Thoracic aorta (tissue), 2 donors: ENCODE results near the gene PI4KB. TPM values are rescaled to one million over a fixed set of nuclear protein-coding genes. Genes with fewer than 3 reads are reported as not detected.

Experiments used
- ATAC-seq: fragments of 150-250 bp; one replicate; pipeline ENCODE4 v1.8.0; 2017; ENCODE audit warnings: low read depth; ENCODE audit not compliant: insufficient number of reproducible peaks, low FRiP score
- DNase-seq: peaks from one replicate; pipeline ENCODE4 v3.0.0-alpha.2; 2020; ENCODE audit warnings: low spot score
- H3K27ac ChIP-seq, 2 donors: fragments of 200-600 bp; sonication (generic); 1 replicate in 1 of 2; 2 replicates in 1 of 2; pipeline ENCODE4 v1.5.1; 2016; ENCODE audit warnings: mild to moderate bottlenecking in 2 of 2, moderate library complexity in 2 of 2
- H3K27me3 ChIP-seq: fragments of 200-600 bp; sonication (generic); replicated peaks from 2 replicates; pipeline ENCODE4 v1.6.0; 2016; ENCODE audit warnings: mild to moderate bottlenecking; ENCODE audit not compliant: insufficient read depth
- H3K36me3 ChIP-seq: fragments of 200-600 bp; sonication (generic); one replicate; pipeline ENCODE4 v1.5.1; 2016
- H3K4me1 ChIP-seq, 2 donors: fragments of 200-600 bp; sonication (generic); 1 replicate in 1 of 2; 2 replicates in 1 of 2; pipeline versions ENCODE4 v1.5.1 to v1.6.0; 2016; ENCODE audit warnings: low read depth in 2 of 2, mild to moderate bottlenecking in 1 of 2; ENCODE audit not compliant: control insufficient read depth in 1 of 2
- H3K4me3 ChIP-seq: fragments of 200-600 bp; sonication (generic); 2 replicates; pipeline ENCODE4 v1.5.1; 2016; ENCODE audit warnings: mild to moderate bottlenecking
- H3K9me3 ChIP-seq: fragments of 200-600 bp; sonication (generic); 2 replicates; pipeline ENCODE4 v1.5.1; 2016
- total RNA-seq, 2 donors: library from RNA; depleted of rRNA; stranded (reverse); fragments of >200 nt; gene quantifications; one replicate each; pipeline versions ENCODE4 v1.1.0 to v1.2.3, GENCODE V29; 2016
- TF ChIP-seq, protein P1 (sequence below): fragments of 200-600 bp; sonication (generic); IDR thresholded peaks from one replicate; pipeline ENCODE4 v1.5.1; 2019; ENCODE audit warnings: antibody characterized with exemption

The PI4KB gene
- total RNA-seq, 2 donors from 2014 or later = 60.1 to 63.1 TPM

DNA sequence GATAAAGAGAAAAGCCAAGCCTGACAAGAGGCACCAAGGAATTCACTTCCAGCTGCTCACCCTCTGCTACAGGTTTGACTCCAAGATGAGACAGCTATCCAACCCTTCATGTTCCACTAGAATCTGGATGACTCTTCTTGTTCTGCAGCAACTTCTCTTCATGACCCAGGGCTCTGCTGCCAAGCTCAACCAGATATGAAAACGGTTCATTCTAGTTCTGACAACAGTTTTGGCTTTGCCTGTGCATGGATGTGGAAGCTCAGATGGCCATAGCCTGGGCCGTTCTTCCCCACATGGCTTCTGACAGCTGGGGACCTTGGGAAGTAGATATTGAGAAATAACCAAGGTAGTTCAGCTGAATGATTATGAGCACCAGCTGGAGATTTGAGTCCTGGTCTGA lies 13.7 kb downstream of the PI4KB start:
- peak overlapping the region; percentile 21 to 71 for H3K27ac ChIP-seq
- H3K27me3 ChIP-seq = no peaks in the 10 kb centered on the region
- no peak for DNase-seq
- H3K9me3 ChIP-seq = no peaks in the 10 kb centered on the region
- TF ChIP-seq, protein P1, sequence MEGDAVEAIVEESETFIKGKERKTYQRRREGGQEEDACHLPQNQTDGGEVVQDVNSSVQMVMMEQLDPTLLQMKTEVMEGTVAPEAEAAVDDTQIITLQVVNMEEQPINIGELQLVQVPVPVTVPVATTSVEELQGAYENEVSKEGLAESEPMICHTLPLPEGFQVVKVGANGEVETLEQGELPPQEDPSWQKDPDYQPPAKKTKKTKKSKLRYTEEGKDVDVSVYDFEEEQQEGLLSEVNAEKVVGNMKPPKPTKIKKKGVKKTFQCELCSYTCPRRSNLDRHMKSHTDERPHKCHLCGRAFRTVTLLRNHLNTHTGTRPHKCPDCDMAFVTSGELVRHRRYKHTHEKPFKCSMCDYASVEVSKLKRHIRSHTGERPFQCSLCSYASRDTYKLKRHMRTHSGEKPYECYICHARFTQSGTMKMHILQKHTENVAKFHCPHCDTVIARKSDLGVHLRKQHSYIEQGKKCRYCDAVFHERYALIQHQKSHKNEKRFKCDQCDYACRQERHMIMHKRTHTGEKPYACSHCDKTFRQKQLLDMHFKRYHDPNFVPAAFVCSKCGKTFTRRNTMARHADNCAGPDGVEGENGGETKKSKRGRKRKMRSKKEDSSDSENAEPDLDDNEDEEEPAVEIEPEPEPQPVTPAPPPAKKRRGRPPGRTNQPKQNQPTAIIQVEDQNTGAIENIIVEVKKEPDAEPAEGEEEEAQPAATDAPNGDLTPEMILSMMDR = no peak
- peaks cover 23 to 46% of the 10 kb centered on the region in 2 donors for H3K4me1 ChIP-seq
- peaks cover 28% of the 10 kb centered on the region for H3K36me3 ChIP-seq
- no peak overlapping the region for H3K4me3 ChIP-seq
- ATAC-seq = no peak

DNA sequence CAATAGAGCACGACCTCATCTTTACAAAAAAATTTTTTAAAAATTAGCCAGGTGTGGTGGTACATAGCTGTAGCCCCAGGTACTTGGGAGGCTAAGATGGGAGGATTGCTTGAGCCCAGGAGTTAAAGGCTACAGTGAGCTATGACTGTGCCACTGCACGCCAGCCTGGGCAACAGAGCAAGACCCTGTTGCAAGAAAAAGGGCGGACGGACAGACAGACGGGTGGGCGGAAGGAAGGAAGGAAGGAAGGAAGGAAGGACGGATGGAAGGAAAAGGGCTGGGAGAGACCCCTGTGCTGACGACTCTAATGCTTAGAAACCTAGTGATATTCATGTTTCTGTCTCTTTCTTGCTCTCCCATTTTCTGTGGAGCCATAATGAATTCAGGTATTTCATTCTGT lies 14.4 kb downstream of the PI4KB start:
- peaks cover 35% of the 10 kb centered on the region for H3K36me3 ChIP-seq
- H3K27me3 ChIP-seq = no peaks in the 10 kb centered on the region
- TF ChIP-seq, protein P1 = no peak
- peak overlapping the region; percentile 69 to 71 for H3K27ac ChIP-seq
- ATAC-seq (no peak), DNase-seq (no peak)
- H3K4me3 ChIP-seq = no peak overlapping the region
- no peaks in the 10 kb centered on the region for H3K9me3 ChIP-seq
- peaks cover 23 to 46% of the 10 kb centered on the region in 2 donors for H3K4me1 ChIP-seq

DNA sequence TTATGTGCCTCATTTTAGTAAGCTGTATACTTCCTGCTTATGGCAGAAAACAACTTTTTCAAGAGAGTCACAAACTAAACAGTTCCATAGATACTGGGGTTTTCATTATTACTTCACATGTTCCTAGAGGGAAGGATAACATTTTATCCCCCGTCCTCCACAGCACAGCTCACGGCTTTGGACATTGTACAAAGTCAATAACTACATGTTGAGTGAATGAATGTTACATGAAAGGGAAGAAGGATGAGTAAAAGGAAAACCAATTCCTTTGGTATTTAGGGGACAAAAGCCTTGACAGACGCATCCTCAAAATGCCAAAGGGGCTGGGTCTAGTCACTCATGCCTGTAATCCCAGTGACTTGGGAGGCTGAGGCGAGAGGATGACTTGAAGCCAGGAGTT lies 14.8 kb downstream of the PI4KB start:
- Histone ChIP-seq H3K4me3 (no peak overlapping the region), H3K27ac (peak overlapping the region; percentile 69 to 71), H3K36me3 (peaks cover 39% of the 10 kb centered on the region), H3K27me3 (no peaks in the 10 kb centered on the region), H3K4me1 (peaks cover 23 to 46% of the 10 kb centered on the region in 2 donors), H3K9me3 (no peaks in the 10 kb centered on the region)
- TF ChIP-seq, protein P1 = no peak
- no peak for DNase-seq
- no peak for ATAC-seq

DNA sequence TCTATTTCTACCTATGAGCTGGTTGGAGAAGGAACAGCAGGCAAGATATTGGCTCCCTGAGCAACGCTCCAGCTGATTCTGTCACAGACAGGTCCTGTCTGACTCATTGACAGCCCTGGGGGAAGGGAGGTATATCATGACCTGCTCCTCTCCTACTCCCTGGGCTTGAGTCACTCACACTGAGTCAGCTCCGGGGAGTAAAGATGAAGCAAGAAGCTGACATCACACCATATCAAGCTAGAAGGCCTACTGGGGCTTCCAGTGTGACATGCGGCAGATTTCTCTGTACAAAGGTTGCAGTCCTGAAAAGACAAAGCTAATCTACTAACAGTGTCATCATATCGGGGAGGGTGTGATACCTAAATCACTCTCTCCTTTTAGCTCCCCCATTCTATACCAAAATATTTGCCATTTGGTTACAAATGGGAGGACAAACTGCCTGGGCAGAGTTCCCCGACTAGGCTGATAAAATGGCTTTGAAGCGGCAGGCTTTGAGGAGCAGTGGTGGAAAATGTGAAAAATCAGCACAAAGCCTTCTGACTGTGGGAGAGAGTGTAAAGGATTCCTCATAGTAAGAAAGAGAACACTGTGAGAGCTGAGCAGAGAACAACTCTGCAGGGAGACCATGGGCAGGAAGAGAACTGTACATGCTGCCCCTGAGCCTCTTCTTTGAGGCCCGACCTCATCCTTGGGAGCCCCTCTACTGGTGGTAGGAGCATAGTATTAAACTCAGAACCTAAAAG lies 15.5 kb downstream of the PI4KB start:
- Histone ChIP-seq H3K4me3 (no peak overlapping the region), H3K36me3 (peaks cover 46% of the 10 kb centered on the region), H3K9me3 (no peaks in the 10 kb centered on the region), H3K27ac (peak overlapping the region; percentile 69 to 71), H3K4me1 (peaks cover 23 to 46% of the 10 kb centered on the region in 2 donors), H3K27me3 (no peaks in the 10 kb centered on the region)
- DNase-seq (peak; percentile 91), ATAC-seq (peak; percentile 99)
- TF ChIP-seq, protein P1 = no peak

DNA sequence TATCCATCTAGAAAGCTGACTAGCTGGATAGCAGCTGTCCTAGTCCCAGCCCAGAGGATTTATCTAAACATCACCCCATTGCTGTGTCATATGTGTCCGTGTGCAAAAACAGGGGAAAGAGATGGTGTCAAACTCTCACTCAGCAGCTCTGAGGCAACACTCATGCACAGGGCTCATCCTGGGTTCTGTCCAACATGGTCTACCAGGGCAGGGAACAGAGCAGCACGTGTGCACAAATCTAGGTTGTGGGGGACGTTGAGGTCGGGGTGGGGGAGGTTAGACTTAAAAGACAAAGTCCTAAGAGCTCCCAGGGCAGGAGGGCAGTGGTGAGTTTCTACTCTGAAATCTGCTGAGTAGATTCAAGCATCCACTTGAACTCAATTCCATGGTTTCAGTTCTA lies 16.2 kb downstream of the PI4KB start:
- H3K4me3 ChIP-seq = no peak overlapping the region
- TF ChIP-seq, protein P1 = no peak
- H3K4me1 ChIP-seq = peaks cover 23 to 46% of the 10 kb centered on the region in 2 donors
- peaks cover 48% of the 10 kb centered on the region for H3K36me3 ChIP-seq
- ATAC-seq (no peak), DNase-seq (no peak)
- no peaks in the 10 kb centered on the region for H3K27me3 ChIP-seq
- no peaks in the 10 kb centered on the region for H3K9me3 ChIP-seq
- H3K27ac ChIP-seq = peak overlapping the region; percentile 51 to 69
